ENCODE results near the gene OR2T27. TPM values are rescaled to one million over a fixed set of nuclear protein-coding genes. Genes with fewer than 3 reads are reported as not detected.
"Not testable (repeated sequence)": the region's sequence is repeated elsewhere in the genome, so short reads cannot be mapped to it uniquely, and the experiment has no call there.

OR2T27 gene
- total RNA-seq (2022) (not detected in 2 replicates), Bru-seq, nascent RNA (not detected), BruChase-seq, experiment 1, labeled RNA remaining after a 2-hour chase (not detected), BruChase-seq, experiment 2, labeled RNA remaining after a 6-hour chase (not detected)
- long read RNA-seq: 0 reads

- H3K27me3 Mint-ChIP-seq (ENCODE audit: insufficient read depth, unreplicated experiment); H3K9me3 Mint-ChIP-seq (ENCODE audit: unreplicated experiment); BruUV-seq (replicated peaks); H3K27ac Mint-ChIP-seq (ENCODE audit: unreplicated experiment); H3K4me1 Mint-ChIP-seq (ENCODE audit: low read depth, unreplicated experiment); intact Hi-C loops (cut with micrococcal nuclease; ENCODE audit: unreplicated experiment); H3K4me3 Mint-ChIP-seq (ENCODE audit: unreplicated experiment); H3K27me3 ChIP-seq (replicated peaks; ENCODE audit: control insufficient read depth, insufficient read depth, low read length); H3K9me3 ChIP-seq; DNase-seq; POLR2A ChIA-PET; H3K36me3 Mint-ChIP-seq (ENCODE audit: insufficient read depth, unreplicated experiment); H3K36me3 ChIP-seq (ENCODE audit: control insufficient read depth, insufficient read depth, low read length); CTCF ChIA-PET; H3K4me1 ChIP-seq; H3K4me3 ChIP-seq (ENCODE audit: low read depth, low read length): not testable (repeated sequence)
Measured at GRCh38 chr1:248655354-248655753, at the start of gene OR2T27. TSS of gene OR2T27 (minus strand) at chr1:248655528. CDS start at chr1:248650884, 4,644 bp downstream.

GRCh38 chr1:248704606-248705005 is 49.3 kb upstream of the OR2T27 start:
- DNase-seq: no peak
- CTCF ChIA-PET: no interaction called here
- H3K4me1 Mint-ChIP-seq (ENCODE audit: low read depth, unreplicated experiment): no peaks in the 10 kb centered on the region
- Histone ChIP-seq H3K9me3 (no peaks in the 10 kb centered on the region), H3K4me3 (ENCODE audit: low read depth, low read length) (no peak overlapping the region), H3K36me3 (ENCODE audit: control insufficient read depth, insufficient read depth, low read length) (no peaks in the 10 kb centered on the region), H3K4me1 (no peaks in the 10 kb centered on the region), H3K27me3 (replicated peaks; ENCODE audit: control insufficient read depth, insufficient read depth, low read length) (no peaks in the 10 kb centered on the region)
- no peaks in the 10 kb centered on the region for H3K27me3 Mint-ChIP-seq (ENCODE audit: insufficient read depth, unreplicated experiment)
- POLR2A ChIA-PET: no interaction called here
- intact Hi-C loops (cut with micrococcal nuclease; ENCODE audit: unreplicated experiment): no loop called here
- no TSS peak for BruUV-seq (replicated peaks)
- no peak overlapping the region for H3K27ac Mint-ChIP-seq (ENCODE audit: unreplicated experiment)
- no peak overlapping the region for H3K4me3 Mint-ChIP-seq (ENCODE audit: unreplicated experiment)
- no peaks in the 10 kb centered on the region for H3K36me3 Mint-ChIP-seq (ENCODE audit: insufficient read depth, unreplicated experiment)
- no peak for TF ChIP-seq CTCF (IDR thresholded peaks at IDR 0.05; ENCODE audit: insufficient read depth in 1 of 2, low read depth in 1 of 2, low read length in 1 of 2, severe bottlenecking in 1 of 2, unreplicated experiment in 1 of 2)
- H3K9me3 Mint-ChIP-seq (ENCODE audit: unreplicated experiment): no peaks in the 10 kb centered on the region

GRCh38 chr1:248703674-248704073 is 48.3 kb upstream of the OR2T27 start:
- H3K4me3 Mint-ChIP-seq (ENCODE audit: unreplicated experiment): no peak overlapping the region
- no peak overlapping the region for H3K27ac Mint-ChIP-seq (ENCODE audit: unreplicated experiment)
- intact Hi-C loops (cut with micrococcal nuclease; ENCODE audit: unreplicated experiment): no loop called here
- DNase-seq: no peak
- CTCF ChIA-PET: no interaction called here
- Histone ChIP-seq H3K36me3 (ENCODE audit: control insufficient read depth, insufficient read depth, low read length) (no peaks in the 10 kb centered on the region), H3K27me3 (replicated peaks; ENCODE audit: control insufficient read depth, insufficient read depth, low read length) (no peaks in the 10 kb centered on the region), H3K4me1 (no peaks in the 10 kb centered on the region), H3K9me3 (no peaks in the 10 kb centered on the region), H3K4me3 (ENCODE audit: low read depth, low read length) (no peak overlapping the region)
- POLR2A ChIA-PET: no interaction called here
- TF ChIP-seq CTCF (IDR thresholded peaks at IDR 0.05; ENCODE audit: insufficient read depth in 1 of 2, low read depth in 1 of 2, low read length in 1 of 2, severe bottlenecking in 1 of 2, unreplicated experiment in 1 of 2): no peak
- no peaks in the 10 kb centered on the region for H3K27me3 Mint-ChIP-seq (ENCODE audit: insufficient read depth, unreplicated experiment)
- no TSS peak for BruUV-seq (replicated peaks)
- no peaks in the 10 kb centered on the region for H3K4me1 Mint-ChIP-seq (ENCODE audit: low read depth, unreplicated experiment)
- H3K9me3 Mint-ChIP-seq (ENCODE audit: unreplicated experiment): no peaks in the 10 kb centered on the region
- H3K36me3 Mint-ChIP-seq (ENCODE audit: insufficient read depth, unreplicated experiment): no peaks in the 10 kb centered on the region

- H3K4me1 Mint-ChIP-seq (ENCODE audit: low read depth, unreplicated experiment): no peaks in the 10 kb centered on the region
- Histone ChIP-seq H3K36me3 (ENCODE audit: control insufficient read depth, insufficient read depth, low read length) (no peaks in the 10 kb centered on the region), H3K4me1 (no peaks in the 10 kb centered on the region), H3K27me3 (replicated peaks; ENCODE audit: control insufficient read depth, insufficient read depth, low read length) (no peaks in the 10 kb centered on the region), H3K4me3 (ENCODE audit: low read depth, low read length) (no peak within 1 kb of the TSS), H3K9me3 (no peaks in the 10 kb centered on the region)
- no peaks in the 10 kb centered on the region for H3K27me3 Mint-ChIP-seq (ENCODE audit: insufficient read depth, unreplicated experiment)
- ChIA-PET CTCF (no interaction called here), POLR2A (no interaction called here)
- H3K9me3 Mint-ChIP-seq (ENCODE audit: unreplicated experiment): no peaks in the 10 kb centered on the region
- no peak for TF ChIP-seq CTCF (IDR thresholded peaks at IDR 0.05; ENCODE audit: insufficient read depth in 1 of 2, low read depth in 1 of 2, low read length in 1 of 2, severe bottlenecking in 1 of 2, unreplicated experiment in 1 of 2)
- no TSS peak for BruUV-seq (replicated peaks)
- H3K36me3 Mint-ChIP-seq (ENCODE audit: insufficient read depth, unreplicated experiment): no peaks in the 10 kb centered on the region
- no peak within 1 kb of the TSS for H3K4me3 Mint-ChIP-seq (ENCODE audit: unreplicated experiment)
- intact Hi-C loops (cut with micrococcal nuclease; ENCODE audit: unreplicated experiment): no loop called here
- no peak within 1 kb of the TSS for H3K27ac Mint-ChIP-seq (ENCODE audit: unreplicated experiment)
- no peak for DNase-seq
Measured at GRCh38 chr1:248702714-248703113, 47.4 kb upstream of the OR2T27 start, which contains the start of gene OR14I1. TSS of gene OR14I1 (minus strand) at chr1:248702766.

Measured in Caco-2 (cell line).